ENCODE data around the gene DMC1.

DMC1 gene

GRCh38 chr22:38501797-38502672, 67.9 kb downstream of the DMC1 start:
- no peak for TF ChIP-seq CTCF (IDR thresholded peaks at IDR 0.05; ENCODE audit: low read depth, low read length, missing control alignments)
- H3K4me3 ChIP-seq (replicated peaks; ENCODE audit: low read depth, low read length), result no peak overlapping the region
- no peak for DNase-seq (ENCODE audit: extremely low read depth, low read depth)

- H3K4me3 ChIP-seq (replicated peaks; ENCODE audit: low read depth, low read length), result no peak overlapping the region
- TF ChIP-seq CTCF (IDR thresholded peaks at IDR 0.05; ENCODE audit: low read depth, low read length, missing control alignments), result no peak
- DNase-seq (ENCODE audit: extremely low read depth, low read depth), result no peak
Measured at GRCh38 chr22:38497869-38498268, 72.1 kb downstream of the DMC1 start.

GRCh38 chr22:38494939-38495338, 75.0 kb downstream of the DMC1 start:
- DNase-seq (ENCODE audit: extremely low read depth, low read depth), result no peak
- TF ChIP-seq CTCF (IDR thresholded peaks at IDR 0.05; ENCODE audit: low read depth, low read length, missing control alignments), result no peak
- no peak overlapping the region for H3K4me3 ChIP-seq (replicated peaks; ENCODE audit: low read depth, low read length)

GRCh38 chr22:38494498-38494897, 75.5 kb downstream of the DMC1 start:
- no peak for DNase-seq (ENCODE audit: extremely low read depth, low read depth)
- H3K4me3 ChIP-seq (replicated peaks; ENCODE audit: low read depth, low read length), result no peak overlapping the region
- TF ChIP-seq CTCF (IDR thresholded peaks at IDR 0.05; ENCODE audit: low read depth, low read length, missing control alignments), result no peak

GRCh38 chr22:38491707-38492348, 78.2 kb downstream of the DMC1 start:
- TF ChIP-seq CTCF (IDR thresholded peaks at IDR 0.05; ENCODE audit: low read depth, low read length, missing control alignments), result no peak
- DNase-seq (ENCODE audit: extremely low read depth, low read depth), result no peak
- no peak overlapping the region for H3K4me3 ChIP-seq (replicated peaks; ENCODE audit: low read depth, low read length)

- no peak for TF ChIP-seq CTCF (IDR thresholded peaks at IDR 0.05; ENCODE audit: low read depth, low read length, missing control alignments)
- H3K4me3 ChIP-seq (replicated peaks; ENCODE audit: low read depth, low read length), result no peak overlapping the region
Measured at GRCh38 chr22:38490915-38491314, 79.1 kb downstream of the DMC1 start.

More at GRCh38 chr22:38490915-38491314, 79.1 kb downstream of the DMC1 start:
- peak; percentile 40 for DNase-seq (ENCODE audit: extremely low read depth, low read depth)
